Measurements from ENCODE around the gene KIFC3. TPM values are rescaled to one million over a fixed set of nuclear protein-coding genes. Genes with fewer than 3 reads are reported as not detected.

The KIFC3 gene
- total and polyA plus RNA-seq, 2 of the 8 experiments (the other 6 are each of a cell fraction or from before 2014, with no cell fraction given) = 2.1 to 7.1 TPM

GRCh38 chr16:57821149-57821971, 19.1 kb upstream of the KIFC3 start (continued):
- TF ChIP-seq, protein P1, sequence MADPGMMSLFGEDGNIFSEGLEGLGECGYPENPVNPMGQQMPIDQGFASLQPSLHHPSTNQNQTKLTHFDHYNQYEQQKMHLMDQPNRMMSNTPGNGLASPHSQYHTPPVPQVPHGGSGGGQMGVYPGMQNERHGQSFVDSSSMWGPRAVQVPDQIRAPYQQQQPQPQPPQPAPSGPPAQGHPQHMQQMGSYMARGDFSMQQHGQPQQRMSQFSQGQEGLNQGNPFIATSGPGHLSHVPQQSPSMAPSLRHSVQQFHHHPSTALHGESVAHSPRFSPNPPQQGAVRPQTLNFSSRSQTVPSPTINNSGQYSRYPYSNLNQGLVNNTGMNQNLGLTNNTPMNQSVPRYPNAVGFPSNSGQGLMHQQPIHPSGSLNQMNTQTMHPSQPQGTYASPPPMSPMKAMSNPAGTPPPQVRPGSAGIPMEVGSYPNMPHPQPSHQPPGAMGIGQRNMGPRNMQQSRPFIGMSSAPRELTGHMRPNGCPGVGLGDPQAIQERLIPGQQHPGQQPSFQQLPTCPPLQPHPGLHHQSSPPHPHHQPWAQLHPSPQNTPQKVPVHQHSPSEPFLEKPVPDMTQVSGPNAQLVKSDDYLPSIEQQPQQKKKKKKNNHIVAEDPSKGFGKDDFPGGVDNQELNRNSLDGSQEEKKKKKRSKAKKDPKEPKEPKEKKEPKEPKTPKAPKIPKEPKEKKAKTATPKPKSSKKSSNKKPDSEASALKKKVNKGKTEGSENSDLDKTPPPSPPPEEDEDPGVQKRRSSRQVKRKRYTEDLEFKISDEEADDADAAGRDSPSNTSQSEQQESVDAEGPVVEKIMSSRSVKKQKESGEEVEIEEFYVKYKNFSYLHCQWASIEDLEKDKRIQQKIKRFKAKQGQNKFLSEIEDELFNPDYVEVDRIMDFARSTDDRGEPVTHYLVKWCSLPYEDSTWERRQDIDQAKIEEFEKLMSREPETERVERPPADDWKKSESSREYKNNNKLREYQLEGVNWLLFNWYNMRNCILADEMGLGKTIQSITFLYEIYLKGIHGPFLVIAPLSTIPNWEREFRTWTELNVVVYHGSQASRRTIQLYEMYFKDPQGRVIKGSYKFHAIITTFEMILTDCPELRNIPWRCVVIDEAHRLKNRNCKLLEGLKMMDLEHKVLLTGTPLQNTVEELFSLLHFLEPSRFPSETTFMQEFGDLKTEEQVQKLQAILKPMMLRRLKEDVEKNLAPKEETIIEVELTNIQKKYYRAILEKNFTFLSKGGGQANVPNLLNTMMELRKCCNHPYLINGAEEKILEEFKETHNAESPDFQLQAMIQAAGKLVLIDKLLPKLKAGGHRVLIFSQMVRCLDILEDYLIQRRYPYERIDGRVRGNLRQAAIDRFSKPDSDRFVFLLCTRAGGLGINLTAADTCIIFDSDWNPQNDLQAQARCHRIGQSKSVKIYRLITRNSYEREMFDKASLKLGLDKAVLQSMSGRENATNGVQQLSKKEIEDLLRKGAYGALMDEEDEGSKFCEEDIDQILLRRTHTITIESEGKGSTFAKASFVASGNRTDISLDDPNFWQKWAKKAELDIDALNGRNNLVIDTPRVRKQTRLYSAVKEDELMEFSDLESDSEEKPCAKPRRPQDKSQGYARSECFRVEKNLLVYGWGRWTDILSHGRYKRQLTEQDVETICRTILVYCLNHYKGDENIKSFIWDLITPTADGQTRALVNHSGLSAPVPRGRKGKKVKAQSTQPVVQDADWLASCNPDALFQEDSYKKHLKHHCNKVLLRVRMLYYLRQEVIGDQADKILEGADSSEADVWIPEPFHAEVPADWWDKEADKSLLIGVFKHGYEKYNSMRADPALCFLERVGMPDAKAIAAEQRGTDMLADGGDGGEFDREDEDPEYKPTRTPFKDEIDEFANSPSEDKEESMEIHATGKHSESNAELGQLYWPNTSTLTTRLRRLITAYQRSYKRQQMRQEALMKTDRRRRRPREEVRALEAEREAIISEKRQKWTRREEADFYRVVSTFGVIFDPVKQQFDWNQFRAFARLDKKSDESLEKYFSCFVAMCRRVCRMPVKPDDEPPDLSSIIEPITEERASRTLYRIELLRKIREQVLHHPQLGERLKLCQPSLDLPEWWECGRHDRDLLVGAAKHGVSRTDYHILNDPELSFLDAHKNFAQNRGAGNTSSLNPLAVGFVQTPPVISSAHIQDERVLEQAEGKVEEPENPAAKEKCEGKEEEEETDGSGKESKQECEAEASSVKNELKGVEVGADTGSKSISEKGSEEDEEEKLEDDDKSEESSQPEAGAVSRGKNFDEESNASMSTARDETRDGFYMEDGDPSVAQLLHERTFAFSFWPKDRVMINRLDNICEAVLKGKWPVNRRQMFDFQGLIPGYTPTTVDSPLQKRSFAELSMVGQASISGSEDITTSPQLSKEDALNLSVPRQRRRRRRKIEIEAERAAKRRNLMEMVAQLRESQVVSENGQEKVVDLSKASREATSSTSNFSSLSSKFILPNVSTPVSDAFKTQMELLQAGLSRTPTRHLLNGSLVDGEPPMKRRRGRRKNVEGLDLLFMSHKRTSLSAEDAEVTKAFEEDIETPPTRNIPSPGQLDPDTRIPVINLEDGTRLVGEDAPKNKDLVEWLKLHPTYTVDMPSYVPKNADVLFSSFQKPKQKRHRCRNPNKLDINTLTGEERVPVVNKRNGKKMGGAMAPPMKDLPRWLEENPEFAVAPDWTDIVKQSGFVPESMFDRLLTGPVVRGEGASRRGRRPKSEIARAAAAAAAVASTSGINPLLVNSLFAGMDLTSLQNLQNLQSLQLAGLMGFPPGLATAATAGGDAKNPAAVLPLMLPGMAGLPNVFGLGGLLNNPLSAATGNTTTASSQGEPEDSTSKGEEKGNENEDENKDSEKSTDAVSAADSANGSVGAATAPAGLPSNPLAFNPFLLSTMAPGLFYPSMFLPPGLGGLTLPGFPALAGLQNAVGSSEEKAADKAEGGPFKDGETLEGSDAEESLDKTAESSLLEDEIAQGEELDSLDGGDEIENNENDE (IDR thresholded peaks at IDR 0.05; ENCODE audit: insufficient replicate concordance, low read length) = no peak
- no peak for TF ChIP-seq POU5F1 (IDR thresholded peaks at IDR 0.05; ENCODE audit: low read depth, low read length)
- no peak for TF ChIP-seq POLR2A (IDR thresholded peaks at IDR 0.05; ENCODE audit: control extremely low read depth in 1 of 2, low read depth in 2 of 2, low read length in 2 of 2)
- no peak for TF ChIP-seq CBX5 (IDR thresholded peaks at IDR 0.05; ENCODE audit: low read depth, low read length)
- no peak for TF ChIP-seq CREB1 (IDR thresholded peaks at IDR 0.05)
- no peak for TF ChIP-seq RNF2 (IDR thresholded peaks at IDR 0.05; ENCODE audit: borderline replicate concordance, low read depth, low read length, missing control alignments, poor library complexity, severe bottlenecking)
- TF ChIP-seq GTF2F1 (IDR thresholded peaks at IDR 0.05; ENCODE audit: borderline replicate concordance, low read depth, low read length) = no peak
- no peak for TF ChIP-seq TCF12 (IDR thresholded peaks at IDR 0.05; ENCODE audit: low read depth, low read length)
- no peak for TF ChIP-seq USF2 (IDR thresholded peaks at IDR 0.05; ENCODE audit: low read length)
